A204.1 (cell line): Measurements from ENCODE around the gene PODXL.
"Not testable (repeated sequence)": the region's sequence is repeated elsewhere in the genome, so short reads cannot be mapped to it uniquely, and the experiment has no call there.

Experiments
- FAIRE-seq: peaks from 2 replicates; lab custom pipeline; 2012; peaks lifted over from hg19 to GRCh38; lab: Jason Lieb, UNC

Gene PODXL

DNA sequence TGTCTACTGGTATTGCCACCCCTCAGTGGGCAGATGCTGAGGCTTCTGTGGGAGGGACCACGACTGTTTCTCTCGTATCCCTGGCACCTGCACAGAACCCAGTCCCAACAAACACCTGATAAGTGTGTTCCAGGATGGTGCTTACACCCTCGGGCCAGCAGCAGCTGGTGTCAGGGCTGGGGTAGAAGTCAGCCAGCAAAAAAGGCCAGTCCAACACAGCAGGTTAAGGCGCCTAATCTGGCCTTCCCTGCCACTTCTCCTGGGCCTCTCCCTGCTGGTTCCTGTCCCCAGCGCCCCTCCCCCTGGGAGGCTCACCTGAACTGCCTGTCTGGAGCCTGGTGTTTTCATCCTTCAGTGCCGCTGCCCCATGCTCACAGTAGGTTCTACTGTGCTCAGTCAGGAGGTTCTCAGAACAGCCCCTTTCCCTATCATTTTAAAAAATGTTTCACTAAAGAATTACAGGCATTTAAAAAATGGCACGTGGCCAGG lies 20.0 kb downstream of the PODXL start:
- no peak for FAIRE-seq

DNA sequence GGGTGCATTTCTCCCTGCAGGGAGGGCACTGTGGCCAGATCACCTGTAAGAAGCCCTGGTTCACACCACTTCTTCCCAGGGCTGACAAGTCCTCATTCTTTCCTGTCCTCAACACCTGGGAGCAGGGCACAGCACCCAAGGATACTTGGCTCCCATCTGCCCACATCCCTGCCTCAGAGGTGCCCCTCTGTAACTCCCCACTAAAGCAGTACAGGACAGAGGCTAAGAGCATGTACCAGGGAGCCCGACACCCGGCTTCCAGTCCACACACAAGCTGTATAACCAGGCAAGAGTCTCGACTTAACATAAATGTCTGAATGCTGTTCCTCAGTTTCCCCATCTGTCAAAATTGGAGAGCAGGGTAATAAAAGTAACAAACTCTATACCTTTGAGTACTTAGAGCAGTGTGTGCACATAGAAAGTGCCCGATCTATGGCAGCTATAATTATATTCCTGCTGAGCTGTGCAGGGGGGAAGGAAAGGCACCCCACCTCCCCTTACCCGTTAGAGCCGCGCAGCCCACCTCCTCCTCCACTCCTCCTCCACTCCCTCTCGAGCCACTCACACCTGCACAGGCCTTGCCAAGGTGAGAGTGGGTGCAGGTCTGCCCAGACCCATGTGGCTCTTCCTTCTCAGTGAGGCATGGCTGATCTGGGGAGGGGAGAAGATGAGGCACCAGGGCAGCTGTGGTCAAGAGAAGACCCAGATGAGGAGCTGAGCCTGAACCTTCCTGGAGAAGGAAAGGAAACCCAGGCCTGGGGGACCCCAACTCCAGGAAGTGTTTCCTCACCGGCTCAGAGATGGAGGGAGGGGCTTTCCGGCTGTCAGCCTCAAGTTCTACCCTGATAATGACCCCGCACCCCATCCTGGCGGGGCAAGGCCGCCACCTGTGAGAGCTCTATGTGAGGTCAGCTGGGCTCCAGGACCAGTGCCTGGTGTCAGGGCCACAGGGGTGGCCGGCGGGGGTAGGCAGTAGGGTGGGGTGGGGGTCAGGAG lies 22.6 kb downstream of the PODXL start:
- FAIRE-seq = no peak

GRCh38 chr7:131533151-131533559 lies 23.3 kb downstream of the PODXL start:
- no peak for FAIRE-seq

DNA sequence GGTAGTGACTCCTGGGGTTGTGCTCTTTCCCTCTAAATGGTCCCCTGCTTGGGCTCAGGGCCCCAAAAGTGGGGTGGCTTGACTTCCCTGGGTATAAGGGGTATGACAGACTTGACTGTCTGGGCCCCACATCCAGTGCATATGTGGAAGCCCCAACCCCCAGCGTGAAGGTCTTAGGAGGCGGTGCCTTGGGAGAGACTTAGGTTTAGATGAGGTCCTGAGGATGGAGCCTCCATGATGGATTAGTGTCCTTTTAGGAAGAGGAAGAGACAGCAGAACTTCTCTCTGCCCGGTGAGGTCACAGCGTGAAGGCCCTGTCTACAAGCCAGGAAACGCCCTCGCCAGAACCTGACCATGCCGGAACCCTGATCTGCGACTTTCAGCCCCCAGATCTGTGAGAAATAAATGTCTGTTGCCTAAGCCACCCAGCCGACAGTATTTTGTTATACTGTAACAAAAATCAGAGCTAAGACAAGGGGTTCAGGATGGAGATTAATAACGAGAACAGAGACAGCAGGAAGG lies 23.8 kb downstream of the PODXL start:
- FAIRE-seq = no peak

- no peak for FAIRE-seq
Observed at GRCh38 chr7:131530137-131530536, 26.3 kb downstream of the PODXL start.

DNA sequence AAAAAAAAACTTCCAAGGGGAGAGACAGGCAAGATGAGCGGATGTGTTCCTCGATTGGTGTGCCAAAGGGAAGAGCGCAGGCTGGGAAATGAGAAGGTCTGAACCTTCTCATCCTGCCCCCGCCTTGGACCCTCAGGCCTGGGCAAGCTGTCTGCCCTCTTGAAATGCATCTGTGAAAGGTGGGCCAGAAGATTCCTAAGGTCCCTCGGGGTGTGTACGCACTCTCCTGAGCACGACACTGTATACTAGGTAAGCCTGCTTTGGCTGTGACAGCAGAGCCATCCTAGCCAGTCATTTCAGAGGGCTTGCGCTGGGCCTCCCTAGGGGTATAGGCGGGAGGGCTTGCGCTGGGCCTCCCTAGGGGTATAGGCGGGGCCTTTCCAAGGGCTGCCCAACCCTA lies 26.8 kb downstream of the PODXL start:
- FAIRE-seq = no peak

- FAIRE-seq = no peak
Observed at GRCh38 chr7:131529179-131529578, 27.2 kb downstream of the PODXL start.

DNA sequence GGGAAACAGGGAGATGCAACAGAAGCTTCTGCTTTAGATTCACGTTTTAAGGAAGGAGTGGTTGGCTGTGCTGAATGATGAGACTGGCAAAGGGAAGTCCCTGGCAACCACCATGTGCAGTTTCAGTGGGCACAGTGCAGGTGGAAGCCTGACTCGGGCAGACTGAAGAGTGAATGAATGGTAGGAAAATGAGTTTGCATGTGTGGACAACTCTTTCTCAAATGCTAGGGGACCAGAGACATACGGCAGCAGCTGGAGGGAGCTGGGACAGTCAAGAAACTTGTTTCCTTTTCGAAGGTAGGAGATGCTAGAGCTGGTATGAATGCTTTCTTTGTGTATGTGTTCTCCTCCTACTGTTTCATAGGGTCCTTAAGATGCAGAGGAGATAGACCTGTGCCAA lies 29.0 kb downstream of the PODXL start:
- FAIRE-seq = no peak

DNA sequence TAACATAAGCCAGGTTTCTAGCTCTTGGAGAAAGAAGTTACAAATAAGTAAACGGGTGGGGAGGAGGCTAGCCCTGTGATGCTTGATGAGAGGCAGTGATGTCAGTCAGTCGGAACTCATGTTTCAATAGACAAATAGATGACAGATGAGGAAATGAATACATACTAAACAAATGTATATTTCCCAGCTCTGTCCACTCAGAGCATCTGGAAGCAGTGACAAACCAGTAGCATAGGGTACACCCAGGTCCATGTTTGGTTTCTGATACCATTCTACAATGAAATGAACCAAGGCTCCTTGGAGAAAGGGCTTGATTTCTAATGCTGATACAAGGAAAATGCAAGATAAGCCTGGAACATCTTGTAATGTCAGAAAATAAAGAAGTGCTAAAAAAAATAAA lies 30.6 kb downstream of the PODXL start:
- FAIRE-seq = no peak

GRCh38 chr7:131524703-131525102 lies 31.7 kb downstream of the PODXL start:
- FAIRE-seq = no peak

DNA sequence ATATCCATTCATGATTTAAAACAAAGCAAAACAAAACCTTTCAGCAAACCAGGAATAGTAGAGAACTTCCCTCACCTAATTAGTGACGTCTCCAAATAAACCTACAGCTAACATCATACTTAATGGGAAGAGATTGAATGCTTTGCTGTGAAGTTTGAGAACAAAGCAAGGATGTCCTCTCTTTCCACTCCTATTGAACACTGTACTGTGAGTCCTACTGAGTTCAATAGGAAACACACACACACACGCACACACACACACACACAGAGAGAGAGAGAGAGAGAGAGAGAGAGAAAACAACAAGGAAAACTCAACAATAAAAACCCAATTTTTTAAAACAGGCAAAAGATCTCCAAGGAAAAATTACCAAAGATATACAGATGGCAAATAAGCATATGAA lies 32.3 kb downstream of the PODXL start:
- no peak for FAIRE-seq

GRCh38 chr7:131522325-131522930 lies 34.0 kb downstream of the PODXL start:
- FAIRE-seq = no peak

DNA sequence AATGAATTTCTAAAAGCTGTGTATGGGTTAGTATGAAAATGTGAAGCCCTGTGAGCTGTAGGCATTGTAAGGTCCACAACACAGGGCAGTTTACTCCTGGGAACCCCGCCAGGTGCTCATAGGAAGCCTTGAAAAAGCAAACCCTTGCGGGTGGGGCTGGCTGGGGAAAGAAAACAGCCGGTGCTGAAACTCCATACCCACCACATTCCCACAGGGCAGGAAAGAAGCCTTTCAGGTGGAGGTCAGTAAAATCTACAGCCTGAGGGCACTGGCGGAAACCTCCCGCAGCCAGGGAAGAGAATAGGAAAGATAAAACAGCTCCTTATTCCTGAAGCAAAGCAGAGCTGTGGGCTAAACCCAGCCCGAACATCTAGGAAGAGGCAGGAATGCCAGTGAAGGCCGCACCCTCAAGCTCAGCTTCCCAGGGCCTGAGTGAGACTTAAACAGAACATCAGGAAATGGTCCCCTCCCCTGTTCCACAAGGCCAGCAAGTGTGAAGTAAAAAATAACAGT lies 34.7 kb downstream of the PODXL start:
- FAIRE-seq = no peak

DNA sequence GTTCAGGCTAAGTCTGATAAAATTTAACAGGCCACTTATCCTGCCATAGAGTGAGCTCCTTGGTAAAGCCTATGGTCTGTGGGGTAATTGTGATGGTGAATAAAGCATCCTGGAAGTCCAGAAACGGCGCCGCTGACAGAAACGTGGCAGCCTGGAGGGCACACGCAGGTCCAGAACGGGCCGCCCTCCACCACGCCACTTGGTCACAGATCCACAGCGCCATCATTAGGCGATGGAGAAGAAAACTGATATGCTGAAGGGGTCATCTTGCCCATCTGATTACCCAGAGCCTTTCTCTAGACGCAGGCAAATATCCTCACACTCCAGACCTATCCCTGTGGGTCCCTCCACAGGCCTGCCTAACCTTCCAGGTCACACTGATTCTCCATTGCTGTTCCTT lies 37.8 kb downstream of the PODXL start:
- no peak for FAIRE-seq

DNA sequence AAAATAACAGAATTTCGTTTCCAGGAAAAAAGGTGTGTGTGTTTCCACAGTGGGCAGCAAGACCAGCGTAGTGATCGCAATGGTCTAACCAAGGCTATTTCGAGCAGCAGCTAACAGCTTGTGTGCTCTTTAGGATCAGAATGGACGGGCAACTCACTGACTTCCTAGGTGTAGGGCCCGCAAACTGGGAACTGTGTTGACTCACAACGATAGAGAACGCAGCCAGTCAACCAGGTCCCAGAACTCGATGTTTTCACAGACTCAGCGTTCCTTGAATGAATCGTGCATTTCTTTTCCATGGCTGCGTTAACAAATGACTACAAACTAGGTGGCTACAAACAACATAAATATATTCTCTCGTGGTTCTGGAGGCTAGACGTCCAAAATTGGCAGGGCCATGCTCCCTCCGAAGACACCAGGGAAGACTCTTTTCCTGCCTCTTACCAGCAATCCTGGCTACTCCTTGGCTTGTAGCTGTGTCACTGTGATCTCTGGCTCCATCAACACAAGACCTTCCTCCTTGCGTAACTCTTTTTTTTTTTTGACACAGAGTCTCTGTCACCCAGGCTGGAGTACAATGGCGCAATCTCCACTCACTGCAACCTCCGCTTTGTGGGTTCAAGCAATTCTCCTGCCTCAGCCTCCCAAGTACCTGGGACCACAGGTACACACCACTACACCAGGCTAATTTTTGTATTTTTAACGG lies 39.1 kb downstream of the PODXL start:
- no peak for FAIRE-seq

GRCh38 chr7:131515471-131515870 lies 41.0 kb downstream of the PODXL start:
- FAIRE-seq = not testable (repeated sequence)

- FAIRE-seq = no peak
Observed at GRCh38 chr7:131513245-131514061, 43.0 kb downstream of the PODXL start.

DNA sequence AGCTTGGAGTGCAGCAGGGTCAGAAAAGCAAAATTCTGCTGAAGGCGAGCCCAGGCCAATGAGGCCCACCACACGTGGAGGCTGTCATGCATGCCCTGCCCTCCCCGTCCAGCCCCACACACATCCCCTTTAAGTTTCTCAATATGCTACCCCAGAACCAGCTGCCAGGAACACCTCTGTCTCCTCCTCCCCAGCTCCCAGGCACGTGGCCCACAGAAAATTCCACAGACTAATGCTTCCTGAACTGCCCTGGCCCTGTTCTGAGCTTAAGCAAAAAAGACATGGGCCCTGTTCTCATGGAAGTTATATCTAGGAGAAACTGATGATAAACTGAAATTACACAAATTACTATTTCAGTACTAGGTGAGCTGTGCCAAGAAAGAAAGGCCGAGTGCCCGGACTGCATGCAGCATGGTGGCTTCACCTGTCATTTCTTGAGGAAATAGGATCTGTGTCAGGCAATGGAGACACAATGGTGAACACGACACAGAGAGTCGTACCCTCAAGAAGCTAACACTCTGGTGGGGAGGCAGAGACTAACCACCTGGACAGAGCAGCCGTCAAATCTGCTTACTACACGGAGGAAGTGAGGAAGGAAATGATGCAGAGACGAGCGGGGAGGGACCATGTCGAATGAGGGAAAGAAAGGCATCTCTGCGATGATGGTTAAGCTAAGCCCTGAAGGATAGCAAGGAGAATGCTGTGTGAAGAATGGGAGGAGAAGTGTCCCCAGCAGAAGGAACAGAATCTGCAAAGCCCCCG lies 44.5 kb downstream of the PODXL start:
- no peak for FAIRE-seq

DNA sequence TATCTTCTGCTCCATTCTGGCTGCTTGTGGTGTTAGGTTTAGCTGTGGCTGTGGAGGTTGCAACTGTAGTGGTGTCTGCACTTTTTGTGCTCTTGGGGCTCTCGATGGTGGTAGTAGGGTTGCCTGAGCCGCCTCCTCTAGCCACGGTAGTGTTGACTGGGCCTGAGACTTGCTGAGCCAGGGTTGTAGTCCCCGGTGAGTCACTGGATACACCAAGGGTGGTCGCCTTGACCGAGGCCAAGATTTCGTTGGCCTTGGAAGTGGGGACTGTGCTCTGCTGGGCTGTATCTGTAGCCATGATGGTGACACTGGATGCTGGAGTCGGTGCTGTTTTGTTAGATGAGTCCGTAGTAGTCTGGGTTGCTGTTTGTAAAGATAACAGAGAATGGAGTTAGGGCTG lies 45.4 kb downstream of the PODXL start:
- no peak for FAIRE-seq

DNA sequence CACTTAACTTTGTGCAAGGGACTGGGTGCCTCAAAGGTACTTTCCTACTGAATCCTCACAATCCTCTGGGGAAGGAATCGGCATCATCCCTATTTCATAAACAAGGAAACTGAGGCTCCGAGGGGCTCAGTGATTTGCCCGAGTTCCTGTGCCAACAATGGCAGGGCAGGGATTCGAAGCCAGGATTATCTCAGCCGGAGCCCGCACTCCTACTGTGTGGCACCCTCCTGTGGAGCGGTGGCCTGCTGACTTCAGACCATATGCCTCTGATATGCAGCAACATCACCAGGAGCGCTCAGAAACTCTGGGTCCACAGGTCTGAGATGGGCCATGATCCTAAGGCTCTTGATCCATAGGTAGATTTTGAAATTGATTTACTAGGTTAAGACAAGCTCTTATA lies 46.6 kb downstream of the PODXL start:
- no peak for FAIRE-seq
